Non-pigmented ciliary epithelial cell (primary cell): ENCODE results near the gene VSIG4.
"Not testable (repeated sequence)": the region's sequence is repeated elsewhere in the genome, so short reads cannot be mapped to it uniquely, and the experiment has no call there.

Experiments
- DNase-seq: peaks from one replicate; pipeline ENCODE4 v3.0.0-alpha.2; 2010; ENCODE audit warnings: low read depth

The VSIG4 gene

GRCh38 chrX:65975161-65975751 is 64.6 kb downstream of the VSIG4 start:
- DNase-seq, result not testable (repeated sequence)
